Measurements from ENCODE around the gene ZNF358.

DNA sequence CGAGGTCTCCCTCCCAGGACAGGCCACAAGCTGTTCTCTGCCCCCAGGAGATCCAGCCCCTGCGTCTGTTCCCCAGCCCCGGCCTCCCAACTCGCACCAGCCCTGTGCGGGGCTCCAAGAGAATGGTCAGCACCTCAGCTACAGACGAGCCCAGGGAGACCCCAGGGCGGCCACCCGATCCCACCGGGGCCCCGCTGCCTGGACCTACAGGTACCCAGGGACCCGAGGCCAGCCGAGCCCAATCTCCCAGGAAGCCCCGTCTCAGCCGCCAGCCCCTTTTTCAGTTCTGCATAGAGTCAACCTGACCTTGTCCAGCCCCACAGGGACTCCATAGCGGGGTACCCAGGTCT, 25.5 kb downstream of the ZNF358 start:
- TF ChIP-seq, protein P1, sequence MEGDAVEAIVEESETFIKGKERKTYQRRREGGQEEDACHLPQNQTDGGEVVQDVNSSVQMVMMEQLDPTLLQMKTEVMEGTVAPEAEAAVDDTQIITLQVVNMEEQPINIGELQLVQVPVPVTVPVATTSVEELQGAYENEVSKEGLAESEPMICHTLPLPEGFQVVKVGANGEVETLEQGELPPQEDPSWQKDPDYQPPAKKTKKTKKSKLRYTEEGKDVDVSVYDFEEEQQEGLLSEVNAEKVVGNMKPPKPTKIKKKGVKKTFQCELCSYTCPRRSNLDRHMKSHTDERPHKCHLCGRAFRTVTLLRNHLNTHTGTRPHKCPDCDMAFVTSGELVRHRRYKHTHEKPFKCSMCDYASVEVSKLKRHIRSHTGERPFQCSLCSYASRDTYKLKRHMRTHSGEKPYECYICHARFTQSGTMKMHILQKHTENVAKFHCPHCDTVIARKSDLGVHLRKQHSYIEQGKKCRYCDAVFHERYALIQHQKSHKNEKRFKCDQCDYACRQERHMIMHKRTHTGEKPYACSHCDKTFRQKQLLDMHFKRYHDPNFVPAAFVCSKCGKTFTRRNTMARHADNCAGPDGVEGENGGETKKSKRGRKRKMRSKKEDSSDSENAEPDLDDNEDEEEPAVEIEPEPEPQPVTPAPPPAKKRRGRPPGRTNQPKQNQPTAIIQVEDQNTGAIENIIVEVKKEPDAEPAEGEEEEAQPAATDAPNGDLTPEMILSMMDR (IDR thresholded peaks at IDR 0.05), result no peak
- no peak for TF ChIP-seq POLR2A (IDR thresholded peaks at IDR 0.05)

All from right lobe of liver (tissue), 4 donors.